Lower leg skin (tissue), 4 donors: ENCODE measurements around the gene CD180. TPM values are rescaled to one million over a fixed set of nuclear protein-coding genes. Genes with fewer than 3 reads are reported as not detected.

Source experiments
- DNase-seq, 2 donors: peaks; one replicate each; pipeline ENCODE4 v3.0.0-alpha.2; 2019; ENCODE audit warnings: low spot score in 2 of 2
- H3K4me3 ChIP-seq: fragments of 200-600 bp; sonication (generic); 2 replicates; pipeline ENCODE4 v1.5.1; 2017; ENCODE audit warnings: mild to moderate bottlenecking, low read depth; ENCODE audit not compliant: poor library complexity, severe bottlenecking
- POLR2A ChIP-seq, 2 donors: fragments of 450-650 bp; IDR thresholded peaks; one replicate each; pipeline ENCODE4 v1.6.1; 2016 to 2017; ENCODE audit warnings: antibody characterized with exemption in 2 of 2, mild to moderate bottlenecking in 1 of 2, moderate library complexity in 1 of 2
- WGBS, 2 donors: methylation state at CpG; one replicate each; pipeline ENCODE4 v1.1.5; 2018; 5-methylcytosine and 5-hydroxymethylcytosine counted together
- intact Hi-C: fragments of 100-400 bp; cut with DNase I; formaldehyde crosslinking; loops from one replicate; pipeline ENCODE4 v1.15.0; 2023; ENCODE audit warnings: low total_unique reads
- total RNA-seq, 4 donors: library from RNA; depleted of rRNA; stranded (reverse); fragments of >200 nt; gene quantifications; one replicate each; pipeline ENCODE4 v1.1.0, GENCODE V29; 2016
- TF ChIP-seq, protein P1 (sequence below), 3 donors: fragments of 450-650 bp; IDR thresholded peaks; one replicate each; pipeline ENCODE4 v1.5.1; 2016; ENCODE audit warnings: antibody characterized with exemption in 3 of 3, mild to moderate bottlenecking in 3 of 3, moderate library complexity in 2 of 3

The CD180 gene
- total RNA-seq, 4 donors from 2014 or later, result 0.08 to 0.42 (median 0.27) TPM

DNA sequence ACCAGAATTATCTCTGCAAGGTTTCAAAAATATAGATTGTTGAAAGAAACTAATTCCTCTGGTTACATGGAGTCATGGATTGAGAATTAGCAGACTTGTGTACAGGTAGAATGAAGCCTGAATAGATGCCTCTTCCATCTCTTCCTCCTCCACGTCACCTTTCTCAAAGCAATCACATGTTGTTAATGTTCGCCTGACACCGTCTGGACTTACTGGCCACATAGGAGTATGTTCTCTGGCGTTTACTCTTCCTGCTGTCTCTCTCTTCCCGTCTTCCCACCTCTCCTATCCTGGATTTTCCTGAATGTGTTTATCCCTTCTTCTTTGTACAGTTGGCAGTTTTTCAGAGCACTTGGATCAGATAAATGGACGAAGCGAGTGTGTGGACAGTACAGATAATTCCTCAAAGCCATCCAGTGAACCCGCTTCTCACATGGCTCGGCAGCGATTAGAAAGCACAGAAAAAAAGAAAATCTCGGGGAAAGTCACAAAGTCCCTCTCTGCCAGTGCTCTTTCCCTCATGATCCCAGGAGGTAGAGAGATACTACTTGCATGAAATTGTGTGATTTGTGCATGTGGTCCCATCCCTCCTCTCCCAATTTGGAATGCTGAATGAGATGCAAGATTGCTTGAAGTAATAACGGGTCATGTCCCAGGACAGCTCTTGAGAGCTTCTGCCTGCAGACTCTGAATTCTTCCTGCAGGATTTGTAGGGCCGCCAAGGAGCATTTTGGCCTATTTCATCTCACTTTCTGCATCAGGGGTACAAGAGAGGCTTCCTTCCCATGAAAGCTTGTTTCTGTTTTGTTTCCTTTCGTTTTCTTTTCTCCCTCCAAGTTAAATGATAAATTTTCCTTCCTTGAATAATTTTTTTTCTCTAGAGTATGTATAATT lies 47.3 kb downstream of the CD180 start:
- no peak overlapping the region for H3K4me3 ChIP-seq
- DNase-seq, result no peak
- TF ChIP-seq POLR2A (IDR thresholded peaks at IDR 0.05), result no peak
- TF ChIP-seq, protein P1, sequence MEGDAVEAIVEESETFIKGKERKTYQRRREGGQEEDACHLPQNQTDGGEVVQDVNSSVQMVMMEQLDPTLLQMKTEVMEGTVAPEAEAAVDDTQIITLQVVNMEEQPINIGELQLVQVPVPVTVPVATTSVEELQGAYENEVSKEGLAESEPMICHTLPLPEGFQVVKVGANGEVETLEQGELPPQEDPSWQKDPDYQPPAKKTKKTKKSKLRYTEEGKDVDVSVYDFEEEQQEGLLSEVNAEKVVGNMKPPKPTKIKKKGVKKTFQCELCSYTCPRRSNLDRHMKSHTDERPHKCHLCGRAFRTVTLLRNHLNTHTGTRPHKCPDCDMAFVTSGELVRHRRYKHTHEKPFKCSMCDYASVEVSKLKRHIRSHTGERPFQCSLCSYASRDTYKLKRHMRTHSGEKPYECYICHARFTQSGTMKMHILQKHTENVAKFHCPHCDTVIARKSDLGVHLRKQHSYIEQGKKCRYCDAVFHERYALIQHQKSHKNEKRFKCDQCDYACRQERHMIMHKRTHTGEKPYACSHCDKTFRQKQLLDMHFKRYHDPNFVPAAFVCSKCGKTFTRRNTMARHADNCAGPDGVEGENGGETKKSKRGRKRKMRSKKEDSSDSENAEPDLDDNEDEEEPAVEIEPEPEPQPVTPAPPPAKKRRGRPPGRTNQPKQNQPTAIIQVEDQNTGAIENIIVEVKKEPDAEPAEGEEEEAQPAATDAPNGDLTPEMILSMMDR (IDR thresholded peaks at IDR 0.05), result no peak
- intact Hi-C loops, result no loop called here
- WGBS, 2 donors, result 82 to 85% methylated on average over 14 of the region's 14 CpGs

DNA sequence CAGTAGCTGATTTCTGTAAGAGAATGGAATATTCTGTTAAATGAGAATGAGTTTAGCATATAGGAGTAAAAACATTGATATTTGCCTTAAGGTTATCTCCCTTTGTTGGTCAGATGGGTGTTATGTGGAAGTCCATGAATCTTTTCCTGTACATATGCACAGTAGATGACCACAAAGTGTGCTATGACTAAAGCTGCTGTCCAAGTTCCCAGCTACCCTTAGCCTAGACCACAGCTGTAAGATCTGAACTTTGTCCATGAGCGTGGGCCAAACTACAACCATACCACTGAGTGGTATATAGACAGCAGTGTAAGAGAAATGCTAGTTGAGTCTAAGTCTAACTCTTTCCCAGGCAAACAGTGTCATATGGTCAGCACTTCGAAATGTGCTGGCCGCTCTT lies 48.8 kb downstream of the CD180 start:
- no peak for DNase-seq
- no peak for TF ChIP-seq POLR2A (IDR thresholded peaks at IDR 0.05)
- TF ChIP-seq, protein P1 (IDR thresholded peaks at IDR 0.05), result no peak
- WGBS, 2 donors, result 98 to 99% methylated on average over 3 of the region's 3 CpGs
- H3K4me3 ChIP-seq, result no peak overlapping the region
- intact Hi-C loops, result no loop called here

DNA sequence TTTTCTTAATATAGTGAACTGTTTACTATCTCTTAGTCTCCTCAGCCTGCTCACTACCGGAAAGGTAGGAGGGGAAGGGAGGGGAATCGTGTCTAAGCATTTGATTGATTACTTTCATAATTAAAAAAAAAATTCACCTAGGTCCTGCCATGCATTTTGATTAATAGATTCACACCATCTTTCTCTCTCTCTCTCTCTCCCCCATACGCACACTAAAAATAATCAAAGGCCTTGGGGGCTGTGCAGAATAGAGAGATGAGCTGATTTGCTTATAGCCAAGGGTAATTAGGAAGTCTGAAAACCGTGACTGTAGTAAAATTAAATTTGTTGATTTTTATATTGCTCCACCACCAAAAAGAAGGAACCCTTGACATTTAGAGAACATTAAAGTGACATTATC lies 49.6 kb downstream of the CD180 start:
- 84 to 87% methylated on average over 4 of the region's 4 CpGs for WGBS, 2 donors
- H3K4me3 ChIP-seq, result no peak overlapping the region
- intact Hi-C loops, result no loop called here
- DNase-seq, result no peak
- TF ChIP-seq, protein P1 (IDR thresholded peaks at IDR 0.05), result no peak
- no peak for TF ChIP-seq POLR2A (IDR thresholded peaks at IDR 0.05)

DNA sequence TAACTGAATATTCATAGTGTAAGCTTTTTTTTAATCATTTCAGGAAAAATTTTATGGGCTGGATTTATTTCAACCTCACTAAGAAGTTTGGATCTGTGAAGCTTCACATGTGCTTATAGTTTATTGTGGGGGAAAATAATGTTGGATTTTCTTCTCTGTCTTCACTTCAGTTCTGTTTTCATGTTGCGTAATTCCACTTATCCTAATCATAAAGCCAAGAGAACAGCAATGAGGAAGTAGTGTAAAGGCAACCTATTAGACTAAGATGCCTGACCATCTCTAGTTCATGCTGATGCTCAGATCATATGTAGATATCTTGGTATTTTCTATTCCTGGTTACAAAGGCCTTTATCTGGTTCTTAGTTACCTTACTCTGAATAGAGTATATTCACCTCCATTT lies 50.0 kb downstream of the CD180 start:
- intact Hi-C loops, result no loop called here
- 71 to 74% methylated on average over 1 of the region's 1 CpG for WGBS, 2 donors
- TF ChIP-seq POLR2A (IDR thresholded peaks at IDR 0.05), result no peak
- TF ChIP-seq, protein P1 (IDR thresholded peaks at IDR 0.05), result no peak
- no peak for DNase-seq
- H3K4me3 ChIP-seq, result no peak overlapping the region

DNA sequence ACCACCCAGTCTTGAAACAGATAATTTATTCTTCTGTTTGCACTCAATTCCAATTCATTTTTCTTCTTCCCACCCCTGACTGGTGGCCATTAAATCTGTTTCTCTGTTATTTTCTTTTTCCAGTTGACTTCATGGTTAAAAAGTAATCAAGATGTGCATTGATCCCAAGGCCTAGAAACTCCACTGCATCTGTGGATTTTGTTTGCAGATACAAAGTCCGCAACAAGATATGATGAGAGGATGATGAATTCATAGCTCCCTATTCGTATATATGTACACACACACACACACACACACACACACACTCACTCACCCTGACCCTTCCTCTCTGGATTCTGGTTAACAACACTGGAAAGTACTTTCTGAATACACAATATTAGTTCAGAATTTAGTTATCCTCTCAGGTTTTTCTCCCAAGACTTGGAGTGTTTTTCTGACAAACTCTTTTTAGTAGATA lies 52.4 kb downstream of the CD180 start:
- no peak overlapping the region for H3K4me3 ChIP-seq
- intact Hi-C loops, result no loop called here
- DNase-seq, result no peak
- WGBS, 2 donors, result 94 to 98% methylated on average over 2 of the region's 2 CpGs
- TF ChIP-seq POLR2A (IDR thresholded peaks at IDR 0.05), result no peak
- TF ChIP-seq, protein P1 (IDR thresholded peaks at IDR 0.05), result no peak
